SW480 (cell line): ENCODE results near the gene SMC4.
"Not testable (repeated sequence)": the region's sequence is repeated elsewhere in the genome, so short reads cannot be mapped to it uniquely, and the experiment has no call there.

Experiments used
- DNase-seq: peaks from one replicate; pipeline ENCODE4 v3.0.0-alpha.2; 2016; ENCODE audit warnings: low spot score

SMC4 gene

GRCh38 chr3:160446522-160447056, 47.1 kb downstream of the SMC4 start:
- no peak for DNase-seq

GRCh38 chr3:160447544-160447943, 48.1 kb downstream of the SMC4 start:
- DNase-seq: no peak

GRCh38 chr3:160448845-160449635, 49.6 kb downstream of the SMC4 start:
- DNase-seq: peak; percentile 50

GRCh38 chr3:160449636-160450598, 50.5 kb downstream of the SMC4 start, which contains the start of gene TRIM59:
Gene TRIM59 (minus strand): TSS chr3:160449786. CDS start chr3:160439183, 10,603 bp downstream.
- DNase-seq: peak; percentile 93

GRCh38 chr3:160450846-160451245, 51.4 kb downstream of the SMC4 start:
- no peak for DNase-seq

GRCh38 chr3:160451602-160452001, 52.2 kb downstream of the SMC4 start:
- no peak for DNase-seq

- DNase-seq: not testable (repeated sequence)
These were observed 52.8 kb downstream of the SMC4 start for GRCh38 chr3:160452251-160452650.

GRCh38 chr3:160454995-160455394, 55.5 kb downstream of the SMC4 start:
- DNase-seq: no peak

GRCh38 chr3:160455846-160456245, 56.4 kb downstream of the SMC4 start:
- no peak for DNase-seq

GRCh38 chr3:160458151-160458550, 58.7 kb downstream of the SMC4 start:
- DNase-seq: no peak

GRCh38 chr3:160459450-160459970, 60.1 kb downstream of the SMC4 start:
- DNase-seq: no peak

- DNase-seq: no peak
These were observed 60.6 kb downstream of the SMC4 start for GRCh38 chr3:160460033-160460432.

GRCh38 chr3:160464321-160464720, 64.9 kb downstream of the SMC4 start:
- DNase-seq: no peak

GRCh38 chr3:160464971-160465370, 65.5 kb downstream of the SMC4 start:
- DNase-seq: no peak

- no peak for DNase-seq
These were observed 70.7 kb downstream of the SMC4 start for GRCh38 chr3:160470181-160470580.

GRCh38 chr3:160471892-160472291, 72.4 kb downstream of the SMC4 start:
- no peak for DNase-seq

GRCh38 chr3:160472344-160472743, 72.9 kb downstream of the SMC4 start:
- no peak for DNase-seq

GRCh38 chr3:160473221-160473620, 73.8 kb downstream of the SMC4 start:
- no peak for DNase-seq

- no peak for DNase-seq
These were observed 74.5 kb downstream of the SMC4 start for GRCh38 chr3:160473978-160474377.

GRCh38 chr3:160474416-160474838, 75.0 kb downstream of the SMC4 start:
- DNase-seq: no peak

GRCh38 chr3:160475153-160475552, 75.7 kb downstream of the SMC4 start:
- no peak for DNase-seq

- no peak for DNase-seq
These were observed 76.4 kb downstream of the SMC4 start for GRCh38 chr3:160475884-160476283.
